ENCODE data around the gene HRG. TPM values are rescaled to one million over a fixed set of nuclear protein-coding genes. Genes with fewer than 3 reads are reported as not detected.

HRG gene
- total RNA-seq, 1 donor from 2014 or later, result not detected

- peaks cover 2% of the 10 kb centered on the region for H3K4me1 Mint-ChIP-seq (ENCODE audit: low read depth, unreplicated experiment)
- H3K27ac ChIP-seq (ENCODE audit: low read depth, low read length), result no peak overlapping the region
- no peak for FAIRE-seq
Observed at GRCh38 chr3:186664506-186664905, 1.3 kb upstream of the HRG start.

GRCh38 chr3:186668426-186668825, 2.6 kb downstream of the HRG start:
- Histone ChIP-seq H2AFZ (ENCODE audit: low read depth, low read length) (no peak overlapping the region), H3K4me1 (ENCODE audit: insufficient read depth, low read length) (no peaks in the 10 kb centered on the region), H3K27ac (ENCODE audit: low read depth, low read length) (no peak overlapping the region), H3K27me3 (ENCODE audit: insufficient read depth, low read length) (peaks cover 13% of the 10 kb centered on the region), H3K79me2 (ENCODE audit: insufficient read depth, low read length) (no peaks in the 10 kb centered on the region), H3K9ac (ENCODE audit: low read length) (no peak overlapping the region), H3K9me3 (ENCODE audit: insufficient read depth, low read depth, low read length) (no peaks in the 10 kb centered on the region), H3K4me2 (ENCODE audit: low read length) (no peak overlapping the region), H4K20me1 (ENCODE audit: insufficient read depth, low read length) (no peaks in the 10 kb centered on the region), H3K4me3 (ENCODE audit: insufficient read depth, low read depth, low read length) (no peak overlapping the region), H3K36me3 (ENCODE audit: insufficient read depth, low read length) (no peaks in the 10 kb centered on the region)
- FAIRE-seq (no peak), DNase-seq (ENCODE audit: low read depth) (no peak)
- Mint-ChIP-seq H3K36me3 (ENCODE audit: low read depth, unreplicated experiment) (no peaks in the 10 kb centered on the region), H3K9me3 (ENCODE audit: unreplicated experiment) (no peaks in the 10 kb centered on the region), H3K4me3 (ENCODE audit: unreplicated experiment) (no peak overlapping the region), H3K27ac (ENCODE audit: unreplicated experiment) (no peak overlapping the region), H3K27me3 (ENCODE audit: low read depth, unreplicated experiment) (peaks cover 9% of the 10 kb centered on the region), H3K4me1 (ENCODE audit: low read depth, unreplicated experiment) (peaks cover 6% of the 10 kb centered on the region)
- TF ChIP-seq CTCF (IDR thresholded peaks at IDR 0.05; ENCODE audit: insufficient read depth, low read depth, low read length) (no peak), EZH2 (IDR thresholded peaks at IDR 0.05; ENCODE audit: insufficient read depth, low read length) (no peak)

More at GRCh38 chr3:186664506-186664905, 1.3 kb upstream of the HRG start:
- Mint-ChIP-seq H3K9me3 (ENCODE audit: unreplicated experiment) (peaks cover 2% of the 10 kb centered on the region), H3K27me3 (ENCODE audit: low read depth, unreplicated experiment) (peaks cover 9% of the 10 kb centered on the region), H3K27ac (ENCODE audit: unreplicated experiment) (no peak overlapping the region), H3K4me3 (ENCODE audit: unreplicated experiment) (no peak overlapping the region), H3K36me3 (ENCODE audit: low read depth, unreplicated experiment) (no peaks in the 10 kb centered on the region)
- TF ChIP-seq EZH2 (IDR thresholded peaks at IDR 0.05; ENCODE audit: insufficient read depth, low read length) (no peak), CTCF (IDR thresholded peaks at IDR 0.05; ENCODE audit: insufficient read depth, low read depth, low read length) (no peak)
- Histone ChIP-seq H3K9ac (ENCODE audit: low read length) (no peak overlapping the region), H2AFZ (ENCODE audit: low read depth, low read length) (no peak overlapping the region), H3K36me3 (ENCODE audit: insufficient read depth, low read length) (no peaks in the 10 kb centered on the region), H3K4me3 (ENCODE audit: insufficient read depth, low read depth, low read length) (no peak overlapping the region), H3K79me2 (ENCODE audit: insufficient read depth, low read length) (no peaks in the 10 kb centered on the region), H3K9me3 (ENCODE audit: insufficient read depth, low read depth, low read length) (no peaks in the 10 kb centered on the region), H3K4me2 (ENCODE audit: low read length) (no peak overlapping the region), H3K27me3 (ENCODE audit: insufficient read depth, low read length) (peaks cover 9% of the 10 kb centered on the region), H4K20me1 (ENCODE audit: insufficient read depth, low read length) (no peaks in the 10 kb centered on the region), H3K4me1 (ENCODE audit: insufficient read depth, low read length) (no peaks in the 10 kb centered on the region)
- no peak for DNase-seq (ENCODE audit: low read depth)

- no peaks in the 10 kb centered on the region for H3K9me3 ChIP-seq (ENCODE audit: insufficient read depth, low read depth, low read length)
- H3K4me3 Mint-ChIP-seq (ENCODE audit: unreplicated experiment), result no peak overlapping the region
- H3K36me3 Mint-ChIP-seq (ENCODE audit: low read depth, unreplicated experiment), result no peaks in the 10 kb centered on the region
- no peak overlapping the region for H3K9ac ChIP-seq (ENCODE audit: low read length)
- H3K9me3 Mint-ChIP-seq (ENCODE audit: unreplicated experiment), result no peaks in the 10 kb centered on the region
- H3K36me3 ChIP-seq (ENCODE audit: insufficient read depth, low read length), result no peaks in the 10 kb centered on the region
- H3K4me1 Mint-ChIP-seq (ENCODE audit: low read depth, unreplicated experiment), result peaks cover 6% of the 10 kb centered on the region
- no peak overlapping the region for H3K4me3 ChIP-seq (ENCODE audit: insufficient read depth, low read depth, low read length)
- peaks cover 15% of the 10 kb centered on the region for H3K27me3 Mint-ChIP-seq (ENCODE audit: low read depth, unreplicated experiment)
- H4K20me1 ChIP-seq (ENCODE audit: insufficient read depth, low read length), result no peaks in the 10 kb centered on the region
- TF ChIP-seq EZH2 (IDR thresholded peaks at IDR 0.05; ENCODE audit: insufficient read depth, low read length) (no peak), CTCF (IDR thresholded peaks at IDR 0.05; ENCODE audit: insufficient read depth, low read depth, low read length) (no peak)
- H3K27ac ChIP-seq (ENCODE audit: low read depth, low read length), result no peak overlapping the region
- FAIRE-seq (no peak), DNase-seq (ENCODE audit: low read depth) (no peak)
- H3K79me2 ChIP-seq (ENCODE audit: insufficient read depth, low read length), result no peaks in the 10 kb centered on the region
- no peak overlapping the region for H3K4me2 ChIP-seq (ENCODE audit: low read length)
- no peak overlapping the region for H3K27ac Mint-ChIP-seq (ENCODE audit: unreplicated experiment)
- H3K4me1 ChIP-seq (ENCODE audit: insufficient read depth, low read length), result no peaks in the 10 kb centered on the region
- H3K27me3 ChIP-seq (ENCODE audit: insufficient read depth, low read length), result peaks cover 15% of the 10 kb centered on the region
- H2AFZ ChIP-seq (ENCODE audit: low read depth, low read length), result no peak overlapping the region
Observed at GRCh38 chr3:186669378-186670084, 3.7 kb downstream of the HRG start.
